H4 (cell line): ENCODE results near the gene RSPH4A. TPM values are rescaled to one million over a fixed set of nuclear protein-coding genes. Genes with fewer than 3 reads are reported as not detected.
"Not testable (repeated sequence)": the region's sequence is repeated elsewhere in the genome, so short reads cannot be mapped to it uniquely, and the experiment has no call there.

Experiments
- DNase-seq: peaks from one replicate; pipeline ENCODE4 v3.0.0-alpha.2; 2015; ENCODE audit warnings: low spot score
- total RNA-seq: library from RNA; depleted of rRNA; stranded (reverse); fragments of >200 nt; shearing (Covaris generic); gene quantifications from 2 replicates; pipeline ENCODE4 v1.2.3, GENCODE V29; 2014; rRNA removed

The RSPH4A gene
- 0.06 and 0.27 TPM in 2 replicates for total RNA-seq

- DNase-seq = peak; percentile 86
Measured at GRCh38 chr6:116615937-116616736, at the start of gene RSPH4A. Gene RSPH4A (plus strand): TSS chr6:116616479. CDS start chr6:116616624, 145 bp downstream.

GRCh38 chr6:116568111-116568510 lies 48.2 kb upstream of the RSPH4A start:
- no peak for DNase-seq

- DNase-seq = no peak
Measured at GRCh38 chr6:116568821-116569755, 47.2 kb upstream of the RSPH4A start.

GRCh38 chr6:116570856-116571682 lies 45.2 kb upstream of the RSPH4A start, which contains the start of gene RWDD1:
Gene RWDD1 (plus strand): TSS chr6:116571504. CDS start chr6:116571583, 79 bp downstream.
- DNase-seq = peak; percentile 97

GRCh38 chr6:116571683-116572000 lies 44.6 kb upstream of the RSPH4A start:
- no peak for DNase-seq

GRCh38 chr6:116572162-116572561 lies 44.1 kb upstream of the RSPH4A start:
- peak; percentile 5 for DNase-seq

- DNase-seq = no peak
Measured at GRCh38 chr6:116575227-116575626, 41.1 kb upstream of the RSPH4A start.

- DNase-seq = no peak
Measured at GRCh38 chr6:116577486-116577885, 38.8 kb upstream of the RSPH4A start.

GRCh38 chr6:116578335-116578734 lies 37.9 kb upstream of the RSPH4A start:
- DNase-seq = no peak

GRCh38 chr6:116579143-116579542 lies 37.1 kb upstream of the RSPH4A start:
- no peak for DNase-seq

- no peak for DNase-seq
Measured at GRCh38 chr6:116580198-116580597, 36.1 kb upstream of the RSPH4A start.

GRCh38 chr6:116586276-116586675 lies 30.0 kb upstream of the RSPH4A start:
- no peak for DNase-seq

- no peak for DNase-seq
Measured at GRCh38 chr6:116586738-116587137, 29.5 kb upstream of the RSPH4A start.

GRCh38 chr6:116595247-116595646 lies 21.0 kb upstream of the RSPH4A start:
- DNase-seq = no peak

GRCh38 chr6:116596815-116597214 lies 19.5 kb upstream of the RSPH4A start:
- DNase-seq = no peak

- not testable (repeated sequence) for DNase-seq
Measured at GRCh38 chr6:116603916-116604315, 12.4 kb upstream of the RSPH4A start.

GRCh38 chr6:116604868-116605267 lies 11.4 kb upstream of the RSPH4A start:
- DNase-seq = not testable (repeated sequence)

GRCh38 chr6:116605935-116606334 lies 10.3 kb upstream of the RSPH4A start:
- DNase-seq = no peak

GRCh38 chr6:116611056-116611455 lies 5.2 kb upstream of the RSPH4A start:
- no peak for DNase-seq

GRCh38 chr6:116616737-116617053 lies 416 bp downstream of the RSPH4A start:
- no peak for DNase-seq

GRCh38 chr6:116624036-116624805 lies 7.9 kb downstream of the RSPH4A start:
- DNase-seq = no peak
